Panc1 (cell line): Measurements from ENCODE around the gene AARS1. TPM values are rescaled to one million over a fixed set of nuclear protein-coding genes. Genes with fewer than 3 reads are reported as not detected.
"Not testable (repeated sequence)": the region's sequence is repeated elsewhere in the genome, so short reads cannot be mapped to it uniquely, and the experiment has no call there.

Experiments used
- ATAC-seq: fragments of 200-7000 bp; cut with Tn5 transposase; 2 replicates; pipeline ENCODE4 v1.9.1; 2020; ENCODE audit warnings: mild to moderate bottlenecking, moderate library complexity
- BruUV-seq: library from RNA; stranded (reverse); fragments of 400-500 nt; replicated peaks from 2 replicates; lab custom pipeline; 2021; lab: Mats Ljungman, UMichigan
- CTCF ChIA-PET: fragments of 300-600 bp; sonication (Branson Sonifier 250); formaldehyde crosslinking; loops from one replicate; lab custom pipeline; 2022; ENCODE audit warnings: antibody characterized with exemption; lab: Charles Lee
- POLR2A ChIA-PET: fragments of 300-600 bp; sonication (Branson Sonifier 250); formaldehyde crosslinking; loops from one replicate; lab custom pipeline; 2022; ENCODE audit warnings: antibody characterized with exemption; lab: Charles Lee
- DNase-seq: peaks from one replicate; pipeline ENCODE4 v3.0.0-alpha.2; 2010; ENCODE audit warnings: low read depth, low spot score
- H3K27ac ChIP-seq: 2 replicates; pipeline ENCODE4 v1.5.1; 2011; ENCODE audit warnings: mild to moderate bottlenecking, low read length, inconsistent platforms
- H3K27me3 ChIP-seq: fragments of 200-500 bp; sonication (Bioruptor generic); 2 replicates; pipeline ENCODE4 v1.6.0; 2014; ENCODE audit warnings: low read length, inconsistent platforms; ENCODE audit not compliant: control insufficient read depth, insufficient read depth
- H3K36me3 ChIP-seq: fragments of 200-500 bp; sonication (Bioruptor generic); 2 replicates; pipeline ENCODE4 v1.5.1; 2014; ENCODE audit warnings: inconsistent platforms, mild to moderate bottlenecking, low read length, moderate library complexity; ENCODE audit not compliant: control insufficient read depth, insufficient read depth
- H3K4me1 ChIP-seq: 2 replicates; pipeline ENCODE4 v1.5.1; 2011; ENCODE audit warnings: inconsistent platforms, mild to moderate bottlenecking, low read length, moderate library complexity; ENCODE audit not compliant: control insufficient read depth, insufficient read depth
- H3K4me3 ChIP-seq, 2 experiments: 2 replicates each; pipeline ENCODE4 v1.5.1; 2011 to 2012; ENCODE audit warnings: low read depth in 2 of 2, low read length in 2 of 2, mild to moderate bottlenecking in 2 of 2, inconsistent platforms in 1 of 2, moderate library complexity in 1 of 2
- H3K9me3 ChIP-seq: fragments of 200-500 bp; sonication (Bioruptor generic); 2 replicates; pipeline ENCODE4 v1.5.1; 2014; ENCODE audit warnings: low read depth, mild to moderate bottlenecking, inconsistent platforms, low read length, moderate library complexity; ENCODE audit not compliant: control insufficient read depth, insufficient read depth
- CTCF ChIP-seq: fragments of 450-650 bp; IDR thresholded peaks from 2 replicates; pipeline ENCODE4 v1.5.1; 2017; ENCODE audit warnings: mild to moderate bottlenecking
- POLR2AphosphoS5 ChIP-seq: IDR thresholded peaks from 2 replicates; pipeline ENCODE4 v1.6.1; 2012; ENCODE audit warnings: mild to moderate bottlenecking, low read depth, low read length, moderate library complexity
- REST ChIP-seq, 2 experiments: IDR thresholded peaks; 2 replicates each; pipeline ENCODE4 v1.6.1; 2011 to 2012; ENCODE audit warnings: low read depth in 2 of 2, control low read depth in 1 of 2, low read length in 1 of 2, mild to moderate bottlenecking in 1 of 2, moderate library complexity in 1 of 2; ENCODE audit not compliant: insufficient read depth in 1 of 2
- SIN3A ChIP-seq: IDR thresholded peaks from 2 replicates; pipeline ENCODE4 v1.6.1; 2012; ENCODE audit warnings: low read depth, mild to moderate bottlenecking, low read length, moderate library complexity, borderline replicate concordance; ENCODE audit not compliant: insufficient read depth
- TCF7L2 ChIP-seq: IDR thresholded peaks from 2 replicates; pipeline ENCODE4 v1.6.1; 2011; ENCODE audit warnings: mild to moderate bottlenecking, low read depth, low read length, inconsistent platforms
- in situ Hi-C: cut with HindIII; loops from 2 replicates; pipeline ENCODE4 v1.10.0; 2016; ENCODE audit warnings: low sequenced_read_pairs, low pct_unique_long_range_greater_than_20kb
- intact Hi-C: fragments of 100-400 bp; cut with micrococcal nuclease; formaldehyde crosslinking; loops from one replicate; pipeline ENCODE4 v1.10.0; 2022; ENCODE audit not compliant: unreplicated experiment
- total RNA-seq: library from RNA; stranded (reverse); gene quantifications from one replicate; pipeline ENCODE4 v1.2.1, GENCODE V29; 2021; ENCODE audit not compliant: unreplicated experiment

AARS1 gene
- total RNA-seq, 1 experiment from 2014 or later = 115 TPM

GRCh38 chr16:70250748-70251628 lies 38.3 kb downstream of the AARS1 start:
- ChIA-PET CTCF (no interaction called here), POLR2A (no interaction called here)
- DNase-seq = no peak
- in situ Hi-C loops (no loop called here), intact Hi-C loops (no loop called here)
- Histone ChIP-seq H3K27ac (peak overlapping the region; percentile 79), H3K4me1 (no peaks in the 10 kb centered on the region), H3K27me3 (no peaks in the 10 kb centered on the region), H3K36me3 (peaks cover 1% of the 10 kb centered on the region), H3K4me3 (peak overlapping the region; percentile 50 to 60), H3K9me3 (no peaks in the 10 kb centered on the region)
- no peak for TF ChIP-seq REST (IDR thresholded peaks at IDR 0.05; ENCODE audit: insufficient read depth in 1 of 2, low read depth in 2 of 2, low read length in 1 of 2)
- TF ChIP-seq SIN3A = no peak; the same call in 1 of the 2 replicates
- no peak for TF ChIP-seq TCF7L2
- no peak for TF ChIP-seq POLR2AphosphoS5
- no peak for TF ChIP-seq CTCF
- no TSS peak for BruUV-seq
- peak; percentile 72 for ATAC-seq

- DNase-seq, H3K36me3 ChIP-seq, ATAC-seq, in situ Hi-C loops, H3K9me3 ChIP-seq, H3K4me1 ChIP-seq, H3K27ac ChIP-seq, POLR2A ChIA-PET, H3K27me3 ChIP-seq, intact Hi-C loops, CTCF ChIA-PET, BruUV-seq: not testable (repeated sequence)
- peak overlapping the region; percentile 45 to 50; a peak in 3 of 4 replicates for H3K4me3 ChIP-seq
Observed at GRCh38 chr16:70249697-70250096, 39.6 kb downstream of the AARS1 start.

- DNase-seq, in situ Hi-C loops, H3K36me3 ChIP-seq, ATAC-seq, H3K4me3 ChIP-seq, H3K9me3 ChIP-seq, POLR2A ChIA-PET, H3K4me1 ChIP-seq, CTCF ChIA-PET, H3K27me3 ChIP-seq, H3K27ac ChIP-seq, intact Hi-C loops, BruUV-seq: not testable (repeated sequence)
Observed at GRCh38 chr16:70238773-70239172, 50.5 kb downstream of the AARS1 start.

- CTCF ChIA-PET, H3K27me3 ChIP-seq, BruUV-seq, intact Hi-C loops, H3K9me3 ChIP-seq, H3K4me3 ChIP-seq, in situ Hi-C loops, ATAC-seq, H3K27ac ChIP-seq, H3K4me1 ChIP-seq, POLR2A ChIA-PET, H3K36me3 ChIP-seq, DNase-seq: not testable (repeated sequence)
Observed at GRCh38 chr16:70231831-70232230, 57.5 kb downstream of the AARS1 start.

GRCh38 chr16:70226024-70226423 lies 63.3 kb downstream of the AARS1 start:
- H3K9me3 ChIP-seq, in situ Hi-C loops, ATAC-seq, H3K4me1 ChIP-seq, H3K36me3 ChIP-seq, DNase-seq, H3K27me3 ChIP-seq, H3K4me3 ChIP-seq, POLR2A ChIA-PET, intact Hi-C loops, H3K27ac ChIP-seq, CTCF ChIA-PET: not testable (repeated sequence)
- BruUV-seq = TSS peak; percentile 52
